Dedifferentiated amniotic fluid mesenchymal stem cell (primary cell): Measurements from ENCODE around the gene PRKCA.

ENCODE experiments used
- DNase-seq: peaks from one replicate; pipeline ENCODE4 v3.0.0-alpha.2; 2016; ENCODE audit errors: extremely low spot score

PRKCA gene

DNA sequence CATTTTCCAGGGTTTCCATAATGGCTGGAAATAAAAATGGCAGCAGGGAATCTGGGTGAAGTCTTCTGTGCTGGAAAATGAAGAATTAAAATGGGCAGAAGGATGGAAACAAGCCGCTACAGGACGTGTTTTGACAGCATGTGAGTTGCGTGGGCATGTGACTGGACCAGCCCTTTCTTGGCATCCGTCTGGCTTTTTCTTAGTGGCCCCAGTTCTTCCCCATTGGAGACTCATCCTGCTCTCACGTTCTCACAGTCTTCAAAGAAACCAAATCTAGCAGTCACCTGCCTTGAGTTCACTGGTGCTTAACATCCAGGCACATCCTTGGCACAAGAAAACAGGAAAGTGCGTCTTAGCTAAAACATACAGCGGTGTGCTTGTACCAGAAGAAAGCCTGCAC lies 352.4 kb downstream of the PRKCA start:
- DNase-seq, result no peak

DNA sequence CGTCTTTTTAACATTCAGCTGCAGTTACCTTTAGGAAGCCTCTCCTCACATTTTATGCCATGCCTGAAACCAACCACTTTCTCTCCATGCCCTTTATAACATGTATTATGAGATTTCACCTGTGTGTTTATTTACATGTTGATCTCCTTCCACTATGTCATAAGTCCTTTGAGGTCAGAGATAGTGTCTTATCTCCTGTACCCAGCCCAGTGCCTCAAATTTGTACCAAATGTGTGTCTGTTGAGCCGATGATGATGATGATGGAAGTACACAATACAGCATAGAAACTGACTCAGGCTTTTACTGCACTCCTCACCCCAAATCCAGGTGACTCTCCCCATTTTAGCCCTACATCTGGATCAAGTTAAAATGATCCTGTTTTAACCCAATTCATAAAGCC lies 353.0 kb downstream of the PRKCA start:
- DNase-seq, result no peak

DNA sequence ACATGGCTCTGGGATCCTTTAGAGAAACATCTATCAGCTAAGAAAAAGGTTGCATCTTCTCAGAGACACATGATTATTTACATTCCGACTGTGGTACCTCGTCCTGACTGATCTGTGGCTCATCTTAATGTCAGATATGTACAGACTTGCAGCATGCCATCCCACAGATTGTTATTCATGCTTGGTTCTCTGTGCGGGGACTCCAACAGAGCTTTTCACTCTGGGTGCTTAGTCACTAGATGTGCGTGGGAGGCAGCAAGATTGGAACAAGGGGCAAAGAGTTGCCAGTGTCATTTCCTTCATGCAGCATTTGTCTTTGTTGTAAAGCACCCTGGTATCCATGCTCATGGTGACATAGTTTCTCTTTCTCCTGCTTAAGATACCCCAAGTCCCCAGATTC lies 353.4 kb downstream of the PRKCA start:
- DNase-seq, result peak; percentile 39

DNA sequence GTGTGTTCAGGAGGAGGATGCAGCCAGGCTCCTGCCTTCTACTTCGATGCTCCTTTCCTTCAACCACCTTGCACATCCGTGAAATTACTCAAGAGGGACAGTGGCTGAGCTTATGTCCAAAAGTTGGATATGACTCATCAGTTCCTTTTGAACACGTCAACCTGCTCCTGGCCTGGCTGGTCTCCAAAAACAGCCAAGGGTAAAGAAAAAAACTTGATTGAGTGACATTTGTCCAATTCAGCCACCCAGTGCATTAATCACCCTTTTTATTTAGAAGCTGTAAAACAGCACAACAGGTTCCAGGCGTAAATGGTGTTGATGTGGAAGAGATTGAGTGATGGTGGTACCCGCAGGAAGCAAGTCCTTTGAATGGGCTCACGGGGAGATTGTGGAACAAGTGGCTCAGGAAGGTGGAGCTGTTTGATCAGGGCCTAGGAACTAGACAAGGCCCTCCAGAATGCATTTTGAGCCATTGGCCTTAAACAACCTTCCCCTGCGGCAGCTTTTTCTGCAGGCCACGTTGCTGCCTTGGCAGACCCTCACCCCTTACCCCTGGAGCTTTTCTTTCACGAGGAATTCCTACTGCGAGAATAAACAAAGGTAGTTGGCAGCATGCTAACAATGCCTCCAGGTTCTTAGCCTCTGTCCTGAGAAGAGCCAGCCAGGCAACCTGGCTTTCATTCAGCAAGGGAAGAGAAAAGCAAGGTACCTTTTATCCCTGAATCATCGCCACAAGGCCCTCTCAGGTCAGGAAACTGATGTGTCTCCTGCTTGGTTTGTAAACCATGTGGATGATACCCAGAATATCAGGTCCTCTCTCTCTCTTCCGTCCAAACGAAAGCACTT lies 359.2 kb downstream of the PRKCA start:
- DNase-seq, result no peak

DNA sequence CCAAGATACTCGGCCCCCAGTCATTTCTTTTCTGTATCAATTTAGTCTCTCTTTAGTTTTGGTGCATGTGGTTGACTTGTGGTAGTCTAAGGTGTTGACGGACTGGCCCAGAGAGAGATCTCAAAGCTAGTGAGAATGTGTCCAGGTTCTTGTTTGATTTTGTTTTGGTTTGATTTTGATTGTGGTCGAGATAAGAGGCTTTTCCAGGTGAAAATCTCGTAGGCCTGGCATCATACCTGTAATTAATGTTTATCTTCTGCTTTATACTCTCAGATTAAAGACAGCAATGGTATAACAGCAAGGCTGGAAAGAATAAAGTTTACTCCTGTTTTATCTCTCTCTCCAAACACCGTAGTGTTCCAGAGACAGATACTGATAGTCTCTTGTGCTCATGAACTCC lies 360.1 kb downstream of the PRKCA start:
- no peak for DNase-seq

DNA sequence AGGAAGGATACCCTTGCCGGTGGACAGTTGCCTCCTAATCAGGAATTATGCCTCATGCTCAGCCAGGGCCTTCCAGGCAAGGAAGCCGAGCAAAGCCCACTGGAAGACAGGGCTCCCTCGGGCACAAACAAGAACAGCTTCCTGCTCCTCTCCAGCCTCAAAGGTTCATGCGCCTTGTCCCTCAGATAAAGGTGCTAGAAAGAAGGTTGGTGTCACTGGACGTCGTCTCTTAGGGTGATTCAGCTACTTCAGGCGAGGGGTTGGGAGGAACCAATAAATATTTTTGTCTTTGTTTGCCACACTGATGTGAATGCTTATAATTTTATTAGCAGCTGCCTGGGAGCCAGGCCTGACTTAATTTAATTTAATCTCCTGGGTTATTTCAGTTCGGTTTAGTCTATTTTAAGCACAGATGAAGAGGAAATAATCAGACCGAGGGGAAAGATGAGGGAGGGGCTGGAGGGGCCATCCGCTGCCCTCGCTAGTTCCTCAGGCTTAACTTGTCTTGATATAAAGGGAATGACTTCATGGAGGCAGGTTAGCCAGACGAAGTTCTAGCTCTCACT lies 360.7 kb downstream of the PRKCA start:
- no peak for DNase-seq

DNA sequence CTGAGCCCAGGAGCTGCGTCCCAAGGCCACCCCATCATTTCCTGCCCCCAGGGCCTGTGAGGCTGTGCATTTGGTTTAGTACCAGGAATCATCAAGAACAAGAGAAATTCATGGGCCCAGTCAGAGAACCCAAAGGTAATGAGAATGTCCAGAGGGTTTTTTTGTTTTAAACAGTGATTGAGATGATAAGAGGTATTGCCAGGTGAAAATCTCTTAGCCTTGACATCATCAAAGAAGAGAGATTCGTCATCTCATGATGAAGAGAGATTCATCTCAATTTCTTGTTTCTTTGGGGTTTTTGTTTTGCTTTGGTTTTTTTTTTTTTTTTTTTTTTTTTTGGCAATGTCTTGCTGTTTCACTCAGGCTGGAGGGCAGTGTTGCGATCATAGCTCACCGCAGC lies 361.9 kb downstream of the PRKCA start:
- no peak for DNase-seq

DNA sequence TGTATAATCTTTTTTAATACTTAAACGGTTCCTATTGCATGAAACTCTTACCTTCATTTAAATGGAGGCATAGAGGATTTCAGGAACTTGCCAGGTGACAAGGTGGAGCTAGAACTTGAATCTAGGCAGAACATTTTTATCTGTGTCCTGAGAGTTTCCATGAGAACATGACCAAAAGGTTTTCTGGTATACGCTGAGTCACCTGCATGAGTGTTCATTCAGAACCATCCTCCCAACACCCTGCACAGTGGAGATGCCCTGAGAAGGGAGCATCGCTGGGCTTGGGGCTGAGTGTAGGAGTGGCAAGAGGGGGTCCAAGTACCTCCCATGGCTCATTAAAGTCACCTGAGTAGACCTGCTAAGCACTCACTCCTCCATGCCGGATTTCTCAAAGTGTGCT lies 362.8 kb downstream of the PRKCA start:
- no peak for DNase-seq

DNA sequence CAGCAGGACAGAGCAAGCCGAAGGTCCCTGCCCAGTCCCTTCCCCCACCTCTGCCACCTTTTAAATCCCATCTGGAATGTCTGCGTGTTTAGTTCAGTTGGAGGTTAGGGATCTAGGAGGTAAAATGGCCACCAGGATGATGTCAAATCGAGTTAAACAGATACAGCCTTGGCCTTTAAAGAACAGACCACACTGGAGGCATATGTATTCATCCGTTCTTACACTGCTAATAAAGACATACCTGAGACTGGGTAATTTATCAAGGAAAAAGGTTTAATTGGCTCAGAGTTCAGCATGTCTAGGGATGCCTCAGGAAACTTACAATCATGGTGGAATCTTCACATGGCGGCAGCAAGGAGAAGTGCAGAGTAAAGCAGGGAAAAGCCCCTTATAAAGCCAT lies 364.7 kb downstream of the PRKCA start:
- no peak for DNase-seq

DNA sequence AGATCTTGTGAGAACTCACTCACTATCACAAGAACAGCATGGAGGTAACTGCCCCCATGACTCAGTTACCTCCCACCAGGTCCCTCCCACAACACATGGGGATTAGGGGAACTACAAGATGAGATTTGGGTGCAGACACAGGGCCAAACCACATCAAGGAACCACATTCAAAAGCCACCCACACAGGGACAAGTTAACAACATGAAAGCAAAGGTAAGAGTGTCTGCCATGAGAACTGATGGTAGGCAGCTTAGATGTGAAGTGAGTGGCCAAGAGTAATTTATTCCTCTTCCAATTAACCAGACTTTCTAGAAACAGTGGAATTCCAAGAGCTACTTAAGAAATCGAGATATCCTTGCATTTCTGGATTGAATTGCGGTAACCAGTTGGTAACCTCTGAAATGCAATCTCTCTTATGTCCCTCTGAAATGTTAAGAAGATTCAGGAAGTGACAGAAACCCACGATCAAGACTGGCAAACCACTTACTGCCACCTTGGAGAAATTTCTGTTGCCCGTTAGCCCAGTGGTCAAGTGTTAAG lies 365.1 kb downstream of the PRKCA start:
- no peak for DNase-seq

DNA sequence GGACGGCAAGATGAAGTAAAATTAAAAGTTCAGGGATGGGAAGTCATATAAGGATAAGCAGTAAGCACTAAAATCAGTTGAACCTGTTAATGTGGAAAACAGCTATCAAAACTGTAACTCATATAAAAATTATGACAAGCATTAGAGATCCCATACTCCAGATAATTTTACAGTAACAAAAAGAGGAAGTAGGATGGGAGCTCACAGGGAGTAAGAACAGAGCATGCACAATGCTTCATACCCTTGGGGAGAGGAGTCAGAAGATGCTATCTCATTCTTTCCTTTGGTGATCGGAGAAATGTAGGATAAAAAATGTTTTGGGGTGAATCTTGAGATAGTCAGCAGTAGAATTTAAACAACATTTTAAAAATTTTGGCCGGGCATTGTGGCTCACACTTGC lies 367.8 kb downstream of the PRKCA start:
- DNase-seq, result no peak

DNA sequence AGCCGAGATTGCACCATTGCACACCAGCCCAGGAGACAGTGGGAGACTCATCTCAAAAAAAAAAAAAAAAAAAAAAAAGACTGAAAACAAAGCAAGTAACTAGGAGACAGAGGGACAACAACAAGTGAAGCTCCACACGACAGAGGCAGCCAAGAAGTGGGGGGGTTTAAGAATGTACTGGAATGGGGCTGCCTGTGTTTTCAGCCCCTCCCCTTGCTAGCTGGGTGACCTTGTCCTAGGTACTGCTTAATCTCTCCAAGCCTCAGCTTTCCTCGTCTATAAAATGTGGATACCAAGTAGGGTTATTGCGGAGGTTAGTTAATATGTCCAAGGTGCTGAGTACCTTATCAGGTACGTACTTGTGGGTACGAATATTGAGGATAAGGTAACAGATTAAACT lies 368.7 kb downstream of the PRKCA start:
- DNase-seq, result no peak

DNA sequence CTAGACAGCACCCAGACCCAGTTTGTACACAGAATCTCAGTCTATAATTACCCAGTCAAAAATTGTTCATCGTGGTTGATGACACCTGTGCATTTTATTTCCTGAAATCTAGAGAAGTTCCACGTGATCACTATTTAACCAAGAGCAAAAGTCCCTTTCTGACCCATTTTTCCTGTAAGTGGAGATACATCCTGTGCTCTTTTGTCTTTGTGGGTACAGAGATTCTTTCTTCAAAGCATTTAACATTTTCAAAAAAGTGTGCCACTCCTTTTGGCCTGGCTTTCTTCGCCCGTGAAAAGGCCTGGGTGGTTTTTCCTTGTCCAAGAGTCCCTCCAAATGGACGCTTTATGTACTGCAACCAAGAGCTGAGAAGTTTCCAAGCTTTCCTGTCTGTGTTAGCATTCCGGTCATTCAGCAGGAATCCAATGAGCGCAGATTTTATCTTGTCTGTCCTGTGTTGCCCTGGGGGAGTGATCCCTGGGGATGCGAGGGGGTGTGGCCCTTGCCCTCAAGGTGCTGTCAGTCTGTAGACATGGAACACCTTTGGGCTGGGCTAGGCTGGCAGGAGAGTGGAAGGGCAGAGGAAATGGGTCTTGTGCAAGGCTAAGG lies 371.4 kb downstream of the PRKCA start:
- DNase-seq, result peak; percentile 79

DNA sequence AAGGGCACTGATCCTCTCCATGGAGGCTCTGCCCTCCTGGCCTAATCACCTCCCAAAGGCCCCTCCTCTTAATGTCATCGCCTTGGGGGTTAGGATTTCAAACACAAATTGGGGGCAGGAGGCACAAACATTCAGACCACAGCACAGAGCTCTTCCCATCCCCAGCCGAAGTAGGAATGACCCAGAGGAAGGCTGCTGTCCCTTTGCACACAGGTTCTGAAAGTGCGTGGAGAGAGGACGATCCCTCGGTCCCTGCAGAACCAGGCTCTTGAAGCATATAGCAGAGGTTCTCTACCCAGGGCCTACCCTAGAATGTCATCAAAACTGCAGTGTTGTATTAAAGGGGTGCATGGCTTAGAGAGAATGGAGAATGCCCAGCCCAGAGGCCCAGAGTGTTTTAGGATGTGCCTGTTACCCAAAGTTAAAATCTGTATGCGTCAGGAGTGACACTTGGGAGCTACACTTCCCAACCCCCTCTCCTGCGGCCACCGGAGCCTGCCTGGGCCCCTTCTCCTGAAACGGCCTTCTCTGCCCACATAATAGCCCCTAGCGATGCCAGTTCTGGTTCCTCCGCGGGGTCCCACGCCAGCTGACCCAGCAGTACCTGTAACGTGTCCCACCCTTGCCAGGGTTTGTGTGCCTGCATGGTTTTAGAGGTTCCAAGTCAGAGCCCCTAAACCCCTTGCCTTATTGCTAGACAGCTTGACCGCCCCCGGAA lies 373.0 kb downstream of the PRKCA start:
- DNase-seq, result no peak

DNA sequence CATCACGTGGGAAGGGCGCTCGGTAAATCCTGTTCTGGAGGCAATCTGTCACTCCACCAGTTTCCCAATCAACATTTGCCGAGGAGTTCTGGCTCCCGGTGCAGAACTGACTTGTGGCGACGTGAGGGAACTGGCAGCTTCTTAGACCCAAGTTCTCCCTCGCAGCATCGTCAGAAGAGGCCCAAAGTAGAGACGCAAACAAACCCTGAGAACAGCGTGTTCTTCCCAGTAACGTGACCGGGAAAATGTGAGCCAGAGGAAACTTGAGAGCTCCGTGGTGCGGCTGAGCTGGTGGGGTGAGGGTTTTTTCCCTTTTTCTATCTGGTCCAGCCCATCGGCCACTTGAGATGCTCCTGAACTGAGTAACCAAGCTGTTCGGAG lies 373.6 kb downstream of the PRKCA start:
- DNase-seq, result no peak

DNA sequence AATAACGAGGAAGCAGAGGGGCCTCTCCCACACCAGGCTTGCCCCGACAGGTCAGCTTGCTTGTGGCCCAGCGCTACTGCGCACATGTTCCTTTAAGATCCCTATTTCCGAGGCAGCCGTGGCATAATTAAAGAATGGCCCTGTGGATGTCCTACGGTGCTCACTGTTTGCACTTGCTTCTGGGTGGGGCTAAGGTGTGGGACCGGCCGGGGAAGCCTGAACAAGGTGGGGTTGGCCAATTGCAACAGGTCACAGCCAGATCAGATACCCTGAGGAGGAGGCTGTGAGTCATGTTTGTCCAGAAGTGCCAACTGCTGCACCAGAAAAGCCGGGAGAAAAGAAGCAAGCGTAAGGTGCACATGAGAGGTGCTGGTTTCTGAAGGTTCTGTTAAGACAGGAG lies 374.0 kb downstream of the PRKCA start:
- DNase-seq, result no peak

DNA sequence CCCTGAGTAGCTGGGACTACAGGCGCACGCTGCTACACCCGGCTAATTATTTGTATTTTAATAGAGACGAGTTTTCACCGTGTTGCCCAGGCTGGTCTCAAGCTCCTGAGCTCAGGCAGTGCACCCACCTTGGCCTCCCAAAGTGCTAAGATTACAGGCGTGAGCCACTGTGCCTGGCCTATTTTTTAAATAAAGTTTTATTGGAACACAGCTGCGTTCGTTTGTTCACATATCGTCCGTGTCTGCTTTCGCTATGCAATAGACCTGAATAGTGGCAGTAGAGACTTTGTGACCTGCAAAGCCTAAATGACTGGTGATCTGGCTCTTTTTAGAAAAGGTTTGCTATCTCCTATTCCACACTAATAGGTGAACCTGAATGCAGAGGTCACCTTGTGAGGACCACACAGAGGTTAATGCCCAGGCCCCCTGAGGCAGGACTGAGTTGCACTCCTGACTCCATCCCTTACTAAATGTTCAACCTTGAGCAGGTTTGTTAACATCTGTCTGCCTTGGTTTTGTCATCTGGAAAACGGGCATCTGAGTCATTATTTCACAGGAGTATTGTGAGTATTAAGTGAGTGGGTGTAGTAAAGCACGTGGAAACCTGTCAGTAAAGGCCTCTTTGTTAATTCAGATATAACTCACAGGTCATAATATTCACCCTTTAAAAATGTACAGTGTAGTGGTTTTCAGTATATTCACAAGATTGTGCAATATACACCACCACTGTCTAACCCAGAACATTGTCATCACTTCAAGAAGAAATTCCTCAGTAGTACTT lies 375.0 kb downstream of the PRKCA start:
- DNase-seq, result no peak

DNA sequence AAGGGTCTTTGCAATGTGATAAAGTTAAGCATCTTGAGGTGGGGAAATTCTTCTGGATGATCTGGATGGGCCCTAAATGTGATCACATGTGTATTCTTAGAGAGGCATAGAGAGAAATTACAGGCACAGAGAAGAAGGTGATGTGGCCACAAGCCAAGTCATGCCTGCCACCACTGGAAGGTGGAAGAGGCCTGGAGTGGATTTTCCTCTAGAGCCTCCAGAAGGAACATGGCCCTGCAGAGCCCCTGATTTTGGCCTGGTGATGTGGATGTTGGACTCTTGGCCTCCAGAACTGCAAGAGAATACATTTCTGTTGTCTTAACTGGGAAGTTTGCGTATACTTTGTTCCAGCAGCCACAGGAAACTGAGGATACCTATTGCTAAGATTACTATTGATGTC lies 375.6 kb downstream of the PRKCA start:
- DNase-seq, result no peak

DNA sequence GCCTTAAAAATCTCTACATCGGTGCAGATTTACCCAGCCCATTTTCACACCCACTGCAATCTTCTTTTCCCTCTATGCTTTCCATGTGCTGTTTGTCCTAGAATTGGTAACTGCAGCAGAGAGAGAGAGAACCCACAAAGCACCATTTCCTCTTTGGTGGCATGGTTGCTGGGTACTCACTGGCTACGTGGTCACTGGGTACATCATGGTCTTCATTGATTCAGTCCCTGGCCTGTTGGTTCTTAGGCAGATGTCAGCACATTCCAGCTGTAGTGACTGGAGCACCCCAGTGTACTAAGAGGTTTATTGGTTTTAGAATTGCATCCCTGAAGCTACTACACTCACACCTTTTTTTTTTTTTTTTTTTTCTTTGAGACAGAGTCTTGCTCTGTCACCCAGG lies 376.4 kb downstream of the PRKCA start:
- no peak for DNase-seq

DNA sequence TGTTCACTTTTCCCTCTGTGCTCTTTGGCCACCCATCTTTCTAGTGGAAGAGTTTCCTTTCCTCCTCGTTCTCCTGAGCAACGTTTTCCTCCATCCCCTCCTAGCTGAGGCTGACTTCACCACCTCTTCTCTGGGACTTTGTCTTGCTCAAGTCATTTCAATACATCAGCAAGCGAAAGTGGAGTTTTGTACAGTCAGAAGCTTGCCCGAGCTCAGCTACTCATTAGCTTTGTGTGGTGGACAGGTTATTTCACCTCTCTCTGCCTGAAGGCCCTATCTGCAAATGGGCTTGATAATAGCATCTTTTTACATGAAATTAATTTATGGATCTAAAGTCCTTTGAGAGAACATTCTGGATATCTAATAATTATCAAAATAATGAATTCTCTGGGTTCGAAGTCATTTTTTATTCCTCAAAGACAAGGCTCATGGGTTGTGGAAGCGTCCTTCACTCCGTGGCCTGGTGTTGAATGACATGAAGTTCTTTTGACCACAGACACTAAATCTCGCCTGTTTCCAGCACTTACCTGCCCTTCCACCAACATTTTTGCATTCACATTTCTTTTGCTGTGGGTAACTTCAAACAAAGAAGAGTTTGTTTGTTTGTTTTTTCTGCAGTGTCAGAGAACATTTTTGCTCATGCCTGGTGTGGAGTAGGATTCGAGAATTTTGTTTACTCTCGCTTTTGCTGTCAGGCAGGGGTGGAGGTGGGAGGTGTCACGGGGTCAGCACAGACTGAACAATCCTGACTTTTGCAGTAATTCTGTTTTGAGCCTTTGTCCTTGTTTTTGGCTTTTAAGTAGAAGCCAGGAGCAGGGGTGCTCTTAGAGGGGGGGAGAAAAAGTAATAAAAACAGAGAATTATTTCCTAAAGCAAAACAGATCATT lies 377.5 kb downstream of the PRKCA start:
- DNase-seq, result no peak

DNA sequence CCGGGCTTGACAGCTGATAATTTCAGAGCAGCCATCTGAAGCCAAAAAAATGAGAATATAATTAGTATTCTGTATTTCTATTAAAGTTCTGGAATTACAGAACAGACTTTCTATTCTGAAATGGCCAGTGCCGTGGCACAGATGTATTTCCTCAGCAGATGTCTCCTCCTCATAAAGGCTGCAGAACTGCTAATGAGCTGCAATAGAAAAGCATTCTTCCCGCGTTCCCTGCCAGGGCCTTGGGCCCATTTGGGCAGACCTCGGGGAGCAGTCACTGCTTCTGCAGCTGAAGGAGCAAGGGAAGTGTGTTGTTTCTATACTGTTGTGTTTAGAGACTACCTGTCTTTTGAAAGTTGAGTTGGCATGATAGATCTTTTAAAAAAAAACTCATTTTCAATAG lies 379.9 kb downstream of the PRKCA start:
- DNase-seq, result no peak
